ENCODE results near the gene ATOSB.

ATOSB gene

DNA sequence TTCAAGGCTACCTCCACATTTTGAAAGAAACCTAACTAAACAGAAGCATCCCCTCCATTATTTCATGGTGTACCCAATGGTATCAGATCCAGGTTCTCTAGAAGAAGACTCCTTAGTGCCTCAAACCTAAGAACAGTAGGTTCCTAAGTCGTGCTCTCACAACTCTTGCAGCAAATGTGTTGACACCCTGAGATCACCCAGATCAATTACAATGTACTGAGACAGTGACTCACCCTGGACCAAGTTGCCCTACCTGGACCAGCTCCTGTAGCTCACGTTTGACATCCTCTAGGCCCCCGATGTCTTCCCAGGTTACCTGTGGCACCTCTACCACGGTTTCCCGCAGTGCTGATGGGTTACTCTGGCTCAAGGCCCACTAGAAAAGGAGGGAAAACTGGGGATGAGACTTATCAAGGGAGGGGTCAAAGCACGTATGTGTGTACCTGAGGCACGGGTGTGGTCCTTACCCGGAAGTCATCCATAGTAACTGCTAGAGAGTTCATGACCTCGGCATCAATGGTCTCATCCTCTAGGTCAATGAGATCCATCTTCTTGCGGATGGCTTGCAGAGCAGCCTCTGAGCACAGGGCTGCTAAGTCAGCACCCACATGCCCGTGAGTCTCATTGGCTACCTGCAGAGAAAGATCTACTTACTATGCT lies 55.0 kb downstream of the ATOSB start:
- H3K4me1 Mint-ChIP-seq: no peaks in the 10 kb centered on the region
- no peak overlapping the region for H3K4me3 Mint-ChIP-seq
- no peaks in the 10 kb centered on the region for H3K9me3 Mint-ChIP-seq
- ATAC-seq (no peak), DNase-seq (no peak)
- peaks cover 89% of the 10 kb centered on the region for H3K36me3 Mint-ChIP-seq (ENCODE audit: low read depth)
- H3K27ac Mint-ChIP-seq: no peak overlapping the region
- no peaks in the 10 kb centered on the region for H3K27me3 Mint-ChIP-seq

DNA sequence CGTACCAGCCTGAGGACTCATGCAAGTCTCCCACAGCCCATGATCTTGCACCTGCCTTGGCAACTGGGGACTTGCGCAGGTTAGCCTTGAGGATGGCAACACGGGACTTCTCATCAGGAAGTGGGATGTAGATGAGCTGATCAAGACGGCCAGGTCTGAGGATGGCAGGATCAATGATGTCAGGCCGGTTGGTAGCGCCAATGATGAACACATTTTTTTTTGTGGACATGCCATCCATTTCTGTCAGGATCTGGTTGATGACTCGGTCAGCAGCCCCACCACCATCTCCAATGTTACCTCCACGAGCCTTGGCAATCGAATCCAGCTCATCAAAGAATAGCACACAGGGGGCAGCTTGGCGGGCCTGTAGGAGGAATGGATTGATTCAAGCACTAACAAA lies 56.2 kb downstream of the ATOSB start:
- H3K27me3 Mint-ChIP-seq: no peaks in the 10 kb centered on the region
- no peaks in the 10 kb centered on the region for H3K4me1 Mint-ChIP-seq
- DNase-seq (no peak), ATAC-seq (no peak)
- no peak overlapping the region for H3K4me3 Mint-ChIP-seq
- H3K9me3 Mint-ChIP-seq: no peaks in the 10 kb centered on the region
- no peak overlapping the region for H3K27ac Mint-ChIP-seq
- H3K36me3 Mint-ChIP-seq (ENCODE audit: low read depth): peaks cover 88% of the 10 kb centered on the region

DNA sequence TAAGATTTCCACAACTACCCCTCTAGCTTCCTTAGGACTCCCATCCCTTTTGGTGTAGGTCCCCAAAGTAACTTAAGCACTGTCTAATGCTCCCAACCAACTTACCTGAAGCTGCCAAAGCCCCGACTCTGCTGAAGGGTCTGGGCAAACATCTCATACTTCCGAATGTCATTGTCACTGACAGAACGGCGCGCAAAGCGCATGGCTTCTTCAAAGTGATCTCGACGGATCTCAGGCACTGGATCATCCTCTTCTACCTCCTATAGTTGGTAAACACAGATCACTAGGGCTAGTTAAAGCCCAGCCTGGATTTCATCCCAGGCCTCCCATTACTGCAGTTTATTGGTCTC lies 58.4 kb downstream of the ATOSB start:
- Mint-ChIP-seq H3K4me1 (no peaks in the 10 kb centered on the region), H3K27me3 (no peaks in the 10 kb centered on the region), H3K36me3 (ENCODE audit: low read depth) (peaks cover 76% of the 10 kb centered on the region), H3K4me3 (no peak overlapping the region), H3K27ac (no peak overlapping the region), H3K9me3 (no peaks in the 10 kb centered on the region)
- DNase-seq (no peak), ATAC-seq (no peak)

DNA sequence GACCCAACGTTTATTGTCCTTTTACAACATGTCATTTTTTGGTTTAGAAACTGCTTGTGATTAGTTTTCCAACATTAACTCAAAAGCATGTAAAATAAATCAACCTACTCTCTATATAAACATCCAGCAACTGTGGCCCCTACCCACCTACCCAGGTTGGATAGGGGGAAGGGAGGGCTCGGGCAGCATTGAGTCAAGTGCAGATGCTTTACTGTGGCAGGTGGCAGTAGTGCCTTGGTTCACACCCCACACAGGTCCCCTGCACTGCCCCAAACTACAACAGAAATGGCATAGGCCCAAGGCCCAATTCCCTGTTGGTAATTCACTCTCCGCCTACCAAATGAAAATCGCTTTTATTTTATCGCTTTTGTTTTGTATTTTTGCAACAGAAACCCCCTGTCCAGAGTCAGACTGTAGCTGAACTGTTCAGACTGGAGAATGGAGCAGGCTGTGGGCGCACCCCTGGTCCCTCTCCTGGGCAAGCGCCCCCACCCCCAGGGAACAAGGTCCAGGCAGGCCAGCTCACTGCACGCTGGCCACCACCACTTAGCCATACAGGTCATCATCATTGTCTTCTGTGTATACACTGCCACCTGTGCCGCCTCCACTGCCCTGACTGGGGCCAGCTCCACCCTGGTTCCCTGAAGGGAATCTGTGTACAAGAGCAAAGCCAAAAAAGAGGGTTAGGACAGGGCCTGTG lies 58.9 kb downstream of the ATOSB start:
- Mint-ChIP-seq H3K27ac (no peak overlapping the region), H3K9me3 (no peaks in the 10 kb centered on the region), H3K27me3 (no peaks in the 10 kb centered on the region), H3K4me1 (no peaks in the 10 kb centered on the region), H3K4me3 (no peak overlapping the region), H3K36me3 (ENCODE audit: low read depth) (peaks cover 71% of the 10 kb centered on the region)
- no peak for DNase-seq
- no peak for ATAC-seq

GRCh38 chr9:35054871-35055644 lies 60.6 kb downstream of the ATOSB start:
- H3K4me1 Mint-ChIP-seq: no peaks in the 10 kb centered on the region
- no peak overlapping the region for H3K27ac Mint-ChIP-seq
- H3K9me3 Mint-ChIP-seq: no peaks in the 10 kb centered on the region
- ATAC-seq: no peak
- DNase-seq: no peak
- peaks cover 60% of the 10 kb centered on the region for H3K36me3 Mint-ChIP-seq (ENCODE audit: low read depth)
- H3K27me3 Mint-ChIP-seq: no peaks in the 10 kb centered on the region
- no peak overlapping the region for H3K4me3 Mint-ChIP-seq

GRCh38 chr9:35054185-35054835 lies 61.4 kb downstream of the ATOSB start:
- H3K4me3 Mint-ChIP-seq: no peak overlapping the region
- no peaks in the 10 kb centered on the region for H3K9me3 Mint-ChIP-seq
- DNase-seq (no peak), ATAC-seq (no peak)
- no peaks in the 10 kb centered on the region for H3K27me3 Mint-ChIP-seq
- H3K4me1 Mint-ChIP-seq: no peaks in the 10 kb centered on the region
- H3K27ac Mint-ChIP-seq: peak overlapping the region; percentile 6
- peaks cover 55% of the 10 kb centered on the region for H3K36me3 Mint-ChIP-seq (ENCODE audit: low read depth)

Data from activated naive CD8-positive, alpha-beta T cell treated with anti-CD3 and anti-CD28 coated beads, Interleukin-2, amount 50 U/mL, for 24 hours (primary cell).